Measurements from ENCODE around the gene PSMB4.
"Not testable (repeated sequence)": the region's sequence is repeated elsewhere in the genome, so short reads cannot be mapped to it uniquely, and the experiment has no call there.

The PSMB4 gene

GRCh38 chr1:151399324-151400171, at the start of gene PSMB4:
Gene PSMB4, plus strand, starts transcription at chr1:151399573. Its CDS starts 15 bp downstream, at chr1:151399588.
- peak; percentile 95 for DNase-seq

- DNase-seq: not testable (repeated sequence)
These were observed 49.0 kb upstream of the PSMB4 start for GRCh38 chr1:151350323-151350722.

GRCh38 chr1:151352021-151352718, 47.2 kb upstream of the PSMB4 start:
- DNase-seq: peak; percentile 90

DNA sequence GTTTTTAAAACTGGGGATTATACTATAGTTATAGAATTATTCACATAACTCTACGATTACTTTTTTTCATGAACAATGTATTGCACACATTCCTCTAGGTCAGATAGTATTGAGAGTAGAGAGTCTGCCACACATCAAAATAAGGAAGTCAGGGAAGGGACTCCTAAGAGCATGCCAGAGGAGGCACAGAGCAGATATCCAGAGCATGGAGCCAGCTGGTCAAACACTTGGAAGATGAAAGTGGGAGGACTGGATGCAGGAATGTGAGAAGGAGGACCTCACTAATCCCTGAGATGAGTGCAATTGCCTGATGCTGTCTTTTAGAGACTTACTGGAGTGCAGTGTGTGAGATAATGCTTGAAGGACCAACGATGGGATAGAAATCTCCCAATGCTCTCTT, 42.7 kb upstream of the PSMB4 start:
- DNase-seq: no peak

DNA sequence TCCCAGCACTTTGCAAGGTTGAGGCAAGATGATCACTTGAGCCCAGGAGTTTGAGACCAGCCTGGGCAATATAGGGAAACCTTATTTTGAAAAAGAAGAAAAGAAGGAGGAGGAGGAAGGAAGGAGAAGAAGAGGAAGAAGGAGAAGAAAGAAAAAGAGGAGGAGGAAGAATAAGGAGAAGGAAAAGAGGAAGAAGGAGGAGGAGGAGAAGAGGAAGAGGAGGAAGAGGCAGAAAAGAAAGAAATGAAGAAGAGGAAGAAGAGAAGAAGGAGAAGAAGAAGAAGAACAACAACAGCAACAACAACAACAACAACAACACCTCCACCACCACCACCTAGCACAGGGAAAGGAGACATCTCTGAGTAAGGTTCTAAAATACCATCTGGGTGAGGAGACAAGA, 37.5 kb upstream of the PSMB4 start:
- DNase-seq: no peak

DNA sequence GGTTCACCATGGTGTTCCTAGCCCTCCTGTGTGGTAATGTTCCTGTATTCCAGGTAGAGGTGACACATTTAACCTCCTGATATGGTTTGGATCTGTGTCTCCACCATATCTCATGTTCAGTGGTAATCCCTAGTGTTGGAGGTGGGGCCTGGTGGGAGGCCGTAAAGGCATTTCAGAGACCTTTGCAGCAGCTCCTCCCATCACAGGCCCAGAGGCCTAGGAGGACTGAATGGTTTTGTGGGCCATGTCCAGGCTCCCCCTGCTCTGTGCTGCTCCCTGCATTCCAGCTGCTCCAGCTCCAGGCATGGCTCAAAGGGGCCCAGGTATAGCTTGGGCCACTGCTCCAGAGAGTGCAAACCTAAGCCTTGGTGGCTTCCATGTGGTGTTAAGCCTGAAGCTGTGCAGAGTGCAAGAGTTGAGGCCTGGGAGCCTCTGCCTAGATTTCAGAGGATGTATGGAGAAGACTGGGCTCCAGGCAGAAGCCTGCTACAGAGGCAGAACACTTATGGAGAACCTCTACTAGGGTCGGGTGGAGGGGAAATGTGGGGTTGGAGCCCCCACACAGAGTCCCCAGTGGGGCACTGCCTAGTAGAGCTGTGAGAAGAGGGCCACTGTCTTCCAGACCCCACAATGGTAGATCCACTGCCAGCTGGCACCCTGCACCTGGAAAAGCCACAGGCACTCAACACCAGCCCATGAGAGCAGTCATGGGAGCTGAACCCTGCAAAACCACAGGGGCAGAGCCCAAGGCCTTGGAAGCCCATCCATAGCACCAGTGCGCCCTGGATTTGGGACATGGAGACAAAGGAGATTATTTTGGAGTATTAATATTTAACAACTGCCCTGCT, 36.8 kb upstream of the PSMB4 start:
- DNase-seq: no peak

DNA sequence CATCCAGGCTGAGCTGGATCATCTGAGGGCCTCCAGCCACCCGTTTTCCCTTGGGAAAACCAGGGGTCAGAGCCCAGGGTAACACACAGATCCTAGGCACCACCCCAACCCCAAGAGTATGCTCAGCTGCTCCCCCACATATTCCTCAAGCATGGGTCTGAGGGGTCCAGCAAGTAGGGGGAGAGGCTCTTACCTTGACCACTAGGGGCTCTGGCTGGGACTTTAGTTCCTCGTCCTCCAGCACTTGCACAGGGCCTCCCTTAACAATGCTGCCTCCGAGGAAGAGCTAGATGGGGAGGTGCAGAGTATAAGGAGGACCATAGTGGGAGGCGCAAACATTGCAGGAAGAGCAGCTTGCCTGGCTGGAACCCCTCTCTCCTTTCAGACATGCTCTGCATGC, 34.4 kb upstream of the PSMB4 start:
- no peak for DNase-seq

DNA sequence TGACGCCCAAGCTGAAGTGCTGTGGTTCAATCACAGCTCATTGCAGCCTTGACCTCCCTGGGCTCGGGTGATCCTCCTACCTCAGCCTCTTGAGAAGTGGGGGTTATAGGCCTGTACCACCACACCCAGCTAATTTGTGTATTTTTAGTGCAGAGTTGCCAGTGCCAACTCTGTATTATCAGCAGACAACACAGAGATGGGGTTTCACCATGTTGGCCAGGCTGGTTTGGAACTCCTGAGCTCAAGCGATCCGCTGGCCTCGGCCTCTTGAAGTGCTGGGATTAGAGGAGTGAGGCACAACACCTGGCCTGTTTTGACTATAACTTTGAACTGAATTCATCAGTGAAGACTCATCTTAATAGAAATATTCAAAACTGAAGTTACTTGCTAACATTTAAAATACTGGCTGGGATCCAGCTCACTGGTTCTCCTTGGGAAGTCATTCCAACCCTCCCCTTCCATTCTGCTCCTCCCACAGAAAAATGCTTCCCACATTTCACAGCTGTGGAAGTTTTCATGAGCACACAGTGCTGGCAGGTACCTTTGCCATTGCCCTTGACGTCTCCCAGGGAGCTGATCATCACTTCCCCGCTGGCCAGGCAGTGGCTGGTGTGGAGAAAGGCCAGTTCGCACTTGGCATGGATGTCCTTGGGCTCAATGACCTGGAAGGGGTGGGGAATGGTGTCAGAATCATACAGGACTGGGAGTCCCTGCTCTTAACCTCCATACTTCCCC, 31.5 kb upstream of the PSMB4 start:
- DNase-seq: peak; percentile 85

DNA sequence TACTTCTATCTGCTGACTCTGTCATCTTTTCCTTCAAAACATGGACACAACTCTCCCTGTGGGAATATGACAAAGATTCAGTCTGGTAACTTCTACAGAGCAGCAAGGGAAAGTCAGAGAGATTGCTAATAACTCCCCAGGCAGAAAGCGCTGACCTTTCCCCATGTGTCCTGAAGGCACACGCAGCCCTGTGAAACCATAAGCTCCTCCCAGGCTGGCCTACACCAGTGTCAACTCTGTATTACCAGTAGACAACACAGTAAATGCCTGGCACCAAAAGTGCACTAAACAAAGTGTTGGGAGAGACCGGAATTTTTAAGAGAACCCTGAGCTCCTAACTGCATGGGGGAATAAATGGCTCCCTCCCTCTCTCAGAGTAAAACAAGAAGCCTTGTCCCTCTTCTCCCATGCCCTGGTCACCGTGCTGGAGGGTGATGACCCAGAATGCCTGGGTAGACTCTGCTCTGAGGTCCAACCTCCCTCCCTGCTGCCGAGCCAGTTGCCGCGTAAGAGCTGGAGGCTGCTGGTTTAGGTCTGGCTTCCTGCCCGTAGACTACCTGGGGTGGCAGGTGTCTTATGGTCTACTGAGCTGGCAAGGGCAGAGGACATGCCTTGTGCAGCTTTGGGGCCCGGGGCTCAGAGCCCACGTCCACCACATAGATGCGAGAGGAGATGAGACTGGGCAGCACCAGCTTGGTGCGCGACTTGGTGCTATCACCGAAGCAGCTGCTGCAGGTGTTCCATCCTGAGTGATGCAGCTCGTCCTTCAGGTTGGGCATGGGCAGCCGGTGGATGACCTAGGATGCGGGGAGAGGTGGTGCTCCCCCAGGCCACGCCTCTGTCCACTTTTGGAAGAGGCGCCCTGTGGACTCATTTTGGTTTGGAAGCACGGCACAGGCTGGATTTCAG, 30.7 kb upstream of the PSMB4 start:
- no peak for DNase-seq

- DNase-seq: no peak
These were observed 30.1 kb upstream of the PSMB4 start for GRCh38 chr1:151369302-151369610.

GRCh38 chr1:151369621-151370048, 29.7 kb upstream of the PSMB4 start:
- no peak for DNase-seq

DNA sequence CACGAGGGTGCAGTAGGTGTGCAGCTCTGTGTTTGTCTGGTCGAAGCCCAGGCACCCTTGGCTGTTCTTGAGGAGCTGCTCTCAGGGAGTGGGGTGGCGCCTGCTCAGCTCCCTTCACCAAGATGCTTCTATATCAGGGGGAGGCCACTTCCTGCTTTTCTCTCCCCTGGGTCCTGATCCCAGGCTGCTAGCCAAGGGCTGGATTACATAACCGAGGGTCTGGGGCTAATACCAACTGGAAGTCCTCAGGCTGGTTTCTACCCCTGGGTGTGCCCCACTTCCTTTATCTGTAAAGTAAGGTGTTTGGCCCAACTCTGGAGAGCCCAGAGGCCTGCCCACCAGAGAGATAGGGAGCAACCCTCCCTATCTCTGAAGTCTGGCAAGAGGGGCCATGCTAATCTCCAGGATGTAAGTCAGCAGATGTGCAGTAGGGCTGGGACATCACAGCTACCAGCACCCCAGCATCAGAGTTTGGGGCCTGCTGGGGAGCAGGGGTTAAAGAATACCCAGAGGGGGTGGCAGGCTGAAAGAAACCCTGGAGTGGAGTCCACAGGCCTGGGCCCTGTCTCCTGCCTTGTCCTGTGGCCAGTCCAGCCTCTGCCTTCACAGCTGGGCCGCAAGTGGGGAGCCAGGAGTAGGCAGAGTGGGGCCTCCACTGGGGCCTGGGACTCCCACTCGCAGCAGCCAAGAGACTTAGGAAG, 29.0 kb upstream of the PSMB4 start:
- peak; percentile 100 for DNase-seq

DNA sequence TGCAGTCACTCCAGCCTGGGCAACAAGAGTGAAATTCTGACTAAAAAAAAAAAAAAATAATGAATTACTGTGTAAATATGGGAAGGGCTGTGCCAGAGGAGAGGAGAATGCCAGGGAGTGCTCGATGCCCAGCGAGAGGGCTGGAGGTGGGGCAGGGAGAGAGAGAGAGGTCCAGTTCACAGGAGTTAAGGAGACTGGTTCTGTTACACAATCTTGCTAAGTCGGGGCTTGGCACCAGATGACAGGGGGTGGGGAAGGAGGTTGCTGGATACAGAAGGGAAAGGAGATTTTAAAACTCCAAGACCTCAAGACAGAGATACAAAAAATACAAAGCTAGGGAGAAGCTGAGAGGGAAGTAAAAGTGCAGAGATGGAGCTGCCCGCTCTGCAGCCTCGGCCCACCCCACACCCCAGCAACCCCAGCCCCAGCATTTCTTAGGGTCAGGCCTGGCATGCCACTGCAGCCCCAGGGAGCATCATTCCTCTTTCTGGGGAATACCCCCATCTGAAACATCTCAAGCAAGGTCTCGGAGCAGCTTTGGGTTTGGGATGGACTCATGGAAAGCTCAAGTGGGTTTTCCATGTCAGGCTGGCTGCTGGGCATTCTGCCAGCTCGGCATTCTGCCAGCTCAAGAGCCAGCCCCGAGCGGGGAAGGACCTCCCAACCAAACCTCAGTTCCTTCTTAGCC, 27.9 kb upstream of the PSMB4 start:
- DNase-seq: peak; percentile 80

GRCh38 chr1:151372058-151372934, 27.1 kb upstream of the PSMB4 start, which contains the start of gene SELENBP1:
Gene SELENBP1, minus strand, starts transcription at chr1:151372705. Its CDS starts 64 bp downstream, at chr1:151372641.
- DNase-seq: peak; percentile 73

DNA sequence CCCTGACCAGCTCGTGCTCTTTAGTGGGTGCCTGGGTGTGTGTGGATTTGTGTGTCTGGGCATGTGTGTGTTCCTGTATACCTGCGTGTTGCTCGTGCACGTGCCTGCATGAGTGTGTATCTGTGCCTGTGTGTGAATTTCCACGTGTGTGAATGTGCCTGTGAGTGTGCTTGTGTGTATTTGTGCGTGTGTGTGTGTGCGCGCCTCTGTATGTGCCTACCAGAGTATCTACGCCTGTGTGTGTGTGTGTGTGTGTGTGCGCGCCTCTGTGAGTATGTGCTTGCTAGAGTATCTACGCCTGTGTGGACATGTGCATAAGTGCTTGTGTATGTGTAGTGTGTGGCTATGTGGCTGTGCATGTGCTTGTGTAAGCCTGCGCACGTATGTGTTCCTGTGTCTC, 26.2 kb upstream of the PSMB4 start:
- no peak for DNase-seq

DNA sequence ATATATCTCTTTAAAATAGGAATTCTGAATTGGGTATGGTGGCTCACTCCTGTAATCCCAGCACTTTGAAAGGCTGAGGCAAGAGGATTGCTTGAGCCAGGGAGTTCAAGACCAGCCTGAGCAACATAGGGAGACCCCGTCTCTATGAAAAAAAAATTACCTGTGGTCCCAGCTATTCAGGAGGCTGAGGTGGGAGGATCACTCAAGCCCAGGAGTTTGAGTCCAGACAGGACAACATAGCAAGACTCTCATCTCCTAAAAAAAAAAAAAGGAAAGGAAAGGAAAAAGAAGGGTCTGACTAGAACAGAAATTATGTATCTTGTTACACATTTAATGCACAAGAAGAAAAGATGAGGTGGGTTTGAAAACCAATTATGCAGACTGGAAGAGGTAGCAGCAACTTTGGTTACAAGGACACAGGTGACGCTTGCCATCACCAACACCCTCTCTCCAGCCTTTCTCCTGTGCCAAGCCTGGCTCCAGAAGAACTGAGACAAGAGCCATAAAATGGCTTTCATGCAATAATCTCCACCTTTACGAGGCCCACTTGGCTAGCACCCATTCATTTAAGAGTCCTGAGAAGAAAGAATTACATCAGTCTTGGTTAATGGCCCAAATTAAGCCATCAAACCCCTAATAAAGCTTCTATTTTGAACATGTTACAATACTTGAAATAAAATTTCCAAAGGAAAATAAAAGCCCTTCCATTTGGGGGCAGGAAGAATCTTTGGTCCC, 22.1 kb upstream of the PSMB4 start:
- no peak for DNase-seq

GRCh38 chr1:151384584-151384983, 14.8 kb upstream of the PSMB4 start:
- DNase-seq: peak; percentile 55

- no peak for DNase-seq
These were observed 13.4 kb upstream of the PSMB4 start for GRCh38 chr1:151386002-151386401.

All from hematopoietic multipotent progenitor cell treated with erythropoietin and hydrocortisone succinate and interleukin-3 and kit ligand, for 8 days (in vitro differentiated cells).